ENCODE measurements around the gene PTPRN2. TPM values are rescaled to one million over a fixed set of nuclear protein-coding genes. Genes with fewer than 3 reads are reported as not detected.

Gene PTPRN2
- total RNA-seq, 2 donors from 2014 or later = 26.1 to 55.5 TPM

DNA sequence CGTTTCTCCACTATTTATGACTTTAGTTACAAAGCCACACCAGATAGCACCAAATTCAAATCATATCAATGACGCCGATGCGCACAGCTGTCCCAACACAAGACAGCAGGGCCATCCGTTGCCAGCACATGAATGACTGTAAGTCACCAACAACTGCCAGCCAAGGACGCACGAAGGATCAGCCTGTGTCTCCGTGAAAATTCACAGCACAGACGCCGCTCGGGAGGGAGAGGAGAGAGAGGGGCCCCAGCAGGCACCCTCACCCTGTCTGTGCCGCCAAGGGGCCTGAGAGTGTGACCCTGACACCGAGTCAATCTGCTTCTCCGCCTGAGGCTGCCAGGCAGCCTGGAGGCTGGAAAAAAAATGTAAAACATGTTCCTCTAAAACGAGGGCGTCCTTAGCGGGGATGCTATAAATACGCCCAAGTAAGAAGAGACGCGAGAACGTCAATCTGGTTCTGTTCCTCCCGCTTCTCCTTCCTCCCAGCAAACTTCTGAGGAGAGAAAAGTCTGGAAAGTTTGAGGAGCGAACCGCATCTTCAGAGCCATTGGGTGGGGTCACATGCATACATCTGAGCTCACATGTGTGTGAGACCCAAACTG lies 111.2 kb downstream of the PTPRN2 start:
- no peak for DNase-seq (ENCODE audit: low spot score)
- Histone ChIP-seq H3K27me3 (replicated peaks; ENCODE audit: insufficient read depth) (no peaks in the 10 kb centered on the region), H3K4me1 (replicated peaks) (no peaks in the 10 kb centered on the region), H3K4me3 (no peak overlapping the region), H3K27ac (no peak overlapping the region), H3K36me3 (no peaks in the 10 kb centered on the region), H3K9me3 (no peaks in the 10 kb centered on the region)
- TF ChIP-seq POLR2AphosphoS5 (IDR thresholded peaks at IDR 0.05) = no peak
- no peak for TF ChIP-seq POLR2A (IDR thresholded peaks at IDR 0.05)
- TF ChIP-seq, protein P1, sequence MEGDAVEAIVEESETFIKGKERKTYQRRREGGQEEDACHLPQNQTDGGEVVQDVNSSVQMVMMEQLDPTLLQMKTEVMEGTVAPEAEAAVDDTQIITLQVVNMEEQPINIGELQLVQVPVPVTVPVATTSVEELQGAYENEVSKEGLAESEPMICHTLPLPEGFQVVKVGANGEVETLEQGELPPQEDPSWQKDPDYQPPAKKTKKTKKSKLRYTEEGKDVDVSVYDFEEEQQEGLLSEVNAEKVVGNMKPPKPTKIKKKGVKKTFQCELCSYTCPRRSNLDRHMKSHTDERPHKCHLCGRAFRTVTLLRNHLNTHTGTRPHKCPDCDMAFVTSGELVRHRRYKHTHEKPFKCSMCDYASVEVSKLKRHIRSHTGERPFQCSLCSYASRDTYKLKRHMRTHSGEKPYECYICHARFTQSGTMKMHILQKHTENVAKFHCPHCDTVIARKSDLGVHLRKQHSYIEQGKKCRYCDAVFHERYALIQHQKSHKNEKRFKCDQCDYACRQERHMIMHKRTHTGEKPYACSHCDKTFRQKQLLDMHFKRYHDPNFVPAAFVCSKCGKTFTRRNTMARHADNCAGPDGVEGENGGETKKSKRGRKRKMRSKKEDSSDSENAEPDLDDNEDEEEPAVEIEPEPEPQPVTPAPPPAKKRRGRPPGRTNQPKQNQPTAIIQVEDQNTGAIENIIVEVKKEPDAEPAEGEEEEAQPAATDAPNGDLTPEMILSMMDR (IDR thresholded peaks at IDR 0.05) = no peak
- 73% methylated on average over 24 of the region's 24 CpGs for WGBS
- intact Hi-C loops (cut with DNase I) = no loop called here

DNA sequence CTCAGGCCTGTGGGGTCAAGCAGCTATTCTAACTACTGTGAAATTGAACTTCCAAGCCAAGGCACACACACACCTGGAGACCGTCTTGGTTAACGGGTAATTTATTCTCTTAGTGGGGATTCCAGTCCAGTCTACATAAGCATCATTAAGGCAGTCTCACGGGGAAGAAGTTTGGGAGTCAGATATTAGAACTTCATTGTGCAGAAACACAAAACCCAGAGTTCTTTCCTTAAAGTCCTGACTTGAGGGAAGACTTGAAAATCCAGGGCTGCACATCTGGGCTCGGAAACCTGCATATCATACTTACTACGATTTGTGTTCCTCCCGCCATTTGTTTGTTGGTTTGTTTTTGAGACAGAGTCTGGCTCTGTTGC lies 112.0 kb downstream of the PTPRN2 start:
- Histone ChIP-seq H3K36me3 (no peaks in the 10 kb centered on the region), H3K4me3 (no peak overlapping the region), H3K4me1 (replicated peaks) (no peaks in the 10 kb centered on the region), H3K27ac (no peak overlapping the region), H3K9me3 (no peaks in the 10 kb centered on the region), H3K27me3 (replicated peaks; ENCODE audit: insufficient read depth) (no peaks in the 10 kb centered on the region)
- intact Hi-C loops (cut with DNase I) = no loop called here
- no peak for DNase-seq (ENCODE audit: low spot score)
- TF ChIP-seq POLR2AphosphoS5 (IDR thresholded peaks at IDR 0.05) (no peak), POLR2A (IDR thresholded peaks at IDR 0.05) (no peak)
- TF ChIP-seq, protein P1 (IDR thresholded peaks at IDR 0.05) = no peak
- WGBS = 86% methylated on average over 6 of the region's 6 CpGs

DNA sequence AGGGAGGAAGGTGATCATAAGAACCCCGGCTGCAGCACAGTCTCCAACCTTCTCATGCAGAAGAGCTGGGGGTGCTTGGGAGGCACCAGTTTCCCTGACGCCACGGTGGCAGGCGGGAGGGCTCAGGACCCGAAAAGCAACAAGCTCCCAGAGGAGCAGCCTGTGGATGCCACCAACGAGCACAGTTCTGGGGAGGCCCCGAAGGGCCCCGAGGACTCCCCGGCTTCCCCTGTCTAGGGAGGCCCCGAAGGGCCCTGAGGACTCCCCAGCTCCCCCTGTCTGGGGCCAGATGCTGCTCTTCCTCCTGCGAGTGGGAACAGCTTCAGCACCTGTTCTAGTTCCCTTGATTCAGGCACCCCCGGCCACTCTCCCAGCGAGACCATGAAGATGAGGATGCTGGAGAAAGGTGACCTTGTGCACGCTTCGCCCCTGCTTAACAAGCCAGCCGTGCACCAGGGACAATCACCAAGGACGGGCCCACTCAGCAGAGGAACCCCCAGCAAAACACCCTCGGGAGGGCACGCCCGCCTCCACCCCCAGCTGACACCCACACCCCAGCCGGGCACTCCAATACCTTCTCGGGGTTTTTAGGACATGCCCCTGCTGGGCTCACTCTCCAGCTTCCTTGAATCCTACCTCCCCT lies 112.5 kb downstream of the PTPRN2 start:
- no peaks in the 10 kb centered on the region for H3K36me3 ChIP-seq
- DNase-seq (ENCODE audit: low spot score) = no peak
- H3K4me1 ChIP-seq (replicated peaks) = no peaks in the 10 kb centered on the region
- no peaks in the 10 kb centered on the region for H3K9me3 ChIP-seq
- H3K4me3 ChIP-seq = no peak overlapping the region
- H3K27me3 ChIP-seq (replicated peaks; ENCODE audit: insufficient read depth) = no peaks in the 10 kb centered on the region
- WGBS = 89% methylated on average over 22 of the region's 22 CpGs
- intact Hi-C loops (cut with DNase I) = no loop called here
- no peak for TF ChIP-seq POLR2AphosphoS5 (IDR thresholded peaks at IDR 0.05)
- TF ChIP-seq, protein P1 (IDR thresholded peaks at IDR 0.05) = no peak
- no peak for TF ChIP-seq POLR2A (IDR thresholded peaks at IDR 0.05)
- no peak overlapping the region for H3K27ac ChIP-seq

DNA sequence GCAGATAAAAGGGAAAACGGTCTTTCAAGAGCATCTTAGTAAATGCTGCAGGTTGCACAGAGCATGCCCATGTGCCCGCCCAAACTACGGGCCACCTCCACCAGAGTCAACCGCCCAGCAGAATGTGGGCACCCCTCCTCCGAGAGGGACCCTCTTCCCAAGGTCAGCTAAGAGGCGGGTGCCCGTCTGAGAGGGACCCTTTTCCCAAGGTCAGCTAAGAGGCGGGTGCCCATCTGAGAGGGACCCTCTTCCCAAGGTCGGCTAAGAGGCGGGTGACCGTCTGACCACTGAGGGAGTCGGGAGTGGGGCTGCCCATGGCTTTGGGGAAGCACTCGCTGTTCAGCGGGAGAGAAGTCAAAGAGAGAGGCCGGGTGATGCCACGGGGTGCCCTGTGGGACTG lies 113.1 kb downstream of the PTPRN2 start:
- intact Hi-C loops (cut with DNase I) = no loop called here
- H3K36me3 ChIP-seq = no peaks in the 10 kb centered on the region
- no peaks in the 10 kb centered on the region for H3K4me1 ChIP-seq (replicated peaks)
- H3K27me3 ChIP-seq (replicated peaks; ENCODE audit: insufficient read depth) = no peaks in the 10 kb centered on the region
- no peaks in the 10 kb centered on the region for H3K9me3 ChIP-seq
- H3K27ac ChIP-seq = no peak overlapping the region
- TF ChIP-seq POLR2AphosphoS5 (IDR thresholded peaks at IDR 0.05) = no peak
- TF ChIP-seq, protein P1 (IDR thresholded peaks at IDR 0.05) = no peak
- no peak for TF ChIP-seq POLR2A (IDR thresholded peaks at IDR 0.05)
- no peak for DNase-seq (ENCODE audit: low spot score)
- no peak overlapping the region for H3K4me3 ChIP-seq
- 97% methylated on average over 16 of the region's 16 CpGs for whole genome bisulfite sequencing

DNA sequence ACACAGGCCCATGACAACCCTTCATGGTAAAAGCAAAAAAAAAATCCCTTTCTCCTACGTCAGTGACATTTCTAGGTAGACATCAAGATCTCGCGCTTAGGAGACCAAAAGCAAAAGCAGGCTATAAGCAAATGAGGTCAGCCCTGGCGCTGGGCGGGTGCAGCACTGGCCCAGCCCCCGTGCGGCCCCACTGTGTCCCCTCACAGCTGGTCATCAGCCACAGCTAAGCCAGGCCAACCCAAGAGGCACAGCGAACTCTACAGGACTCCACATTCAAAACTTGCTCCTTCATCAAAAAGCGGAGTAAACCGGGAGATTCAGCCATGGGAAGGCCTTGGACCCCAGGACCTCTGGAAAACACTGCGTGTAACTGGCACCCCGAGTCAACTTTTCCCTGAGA lies 113.7 kb downstream of the PTPRN2 start:
- WGBS = 90% methylated on average over 12 of the region's 12 CpGs
- DNase-seq (ENCODE audit: low spot score) = no peak
- Histone ChIP-seq H3K36me3 (no peaks in the 10 kb centered on the region), H3K4me3 (no peak overlapping the region), H3K4me1 (replicated peaks) (no peaks in the 10 kb centered on the region), H3K27me3 (replicated peaks; ENCODE audit: insufficient read depth) (no peaks in the 10 kb centered on the region), H3K9me3 (no peaks in the 10 kb centered on the region), H3K27ac (no peak overlapping the region)
- TF ChIP-seq, protein P1 (IDR thresholded peaks at IDR 0.05) = no peak
- no peak for TF ChIP-seq POLR2A (IDR thresholded peaks at IDR 0.05)
- TF ChIP-seq POLR2AphosphoS5 (IDR thresholded peaks at IDR 0.05) = no peak
- intact Hi-C loops (cut with DNase I) = no loop called here
